Amniotic epithelial cell (primary cell): Measurements from ENCODE around the gene LDB3.

Experiments
- DNase-seq: peaks from one replicate; pipeline ENCODE4 v3.0.0-alpha.2; 2010; ENCODE audit warnings: low read depth

LDB3 gene

DNA sequence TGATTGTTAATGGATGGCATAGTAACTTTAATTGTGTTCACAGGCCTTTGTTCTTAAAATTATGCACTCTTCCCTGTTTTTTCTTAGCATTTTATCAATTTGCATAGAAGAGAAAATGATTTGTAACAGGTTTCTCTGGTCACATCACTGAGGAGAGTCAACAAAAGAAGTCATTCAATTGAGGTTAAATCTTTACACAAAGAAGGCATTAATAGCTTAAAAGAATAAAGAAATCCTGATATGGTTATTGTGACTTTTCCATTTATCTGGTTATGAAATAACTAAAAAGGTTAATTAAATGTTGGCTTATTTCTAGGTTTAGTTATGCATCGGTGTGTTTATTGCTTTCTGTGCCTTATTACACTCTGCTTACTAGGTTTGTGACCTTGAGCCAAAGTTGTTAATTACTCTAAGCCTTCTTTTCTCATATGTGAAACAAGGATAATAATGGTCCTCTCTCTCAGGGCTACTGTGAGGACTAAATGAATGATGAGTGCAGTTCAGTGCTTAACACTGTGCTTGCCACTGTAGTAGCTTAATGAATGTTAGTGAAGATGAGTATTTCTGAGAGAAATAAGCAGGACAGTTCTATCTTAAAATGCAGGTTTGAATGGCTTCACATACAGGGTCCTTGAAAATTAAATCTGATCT is 100.2 kb downstream of the LDB3 start:
- DNase-seq, result no peak

DNA sequence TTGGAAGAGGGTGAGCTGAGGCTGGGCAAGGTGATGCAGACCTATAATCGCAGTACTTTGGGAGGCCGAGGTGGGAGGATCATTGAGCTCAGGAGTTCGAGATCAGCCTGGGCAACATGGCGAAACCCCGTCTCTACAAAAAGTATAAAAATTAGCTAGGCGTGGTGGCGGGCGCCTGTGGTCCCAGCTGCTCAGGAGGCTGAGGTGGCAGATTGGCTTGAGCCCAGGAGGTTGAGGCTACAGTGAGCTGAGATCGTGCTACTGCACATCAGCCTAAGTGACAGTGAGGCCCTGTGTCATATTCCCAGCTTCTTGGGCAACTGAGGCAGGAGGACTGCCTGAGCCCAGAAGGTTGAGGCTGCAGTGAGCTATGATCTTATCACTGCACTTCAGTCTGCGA is 101.7 kb downstream of the LDB3 start:
- DNase-seq, result no peak

DNA sequence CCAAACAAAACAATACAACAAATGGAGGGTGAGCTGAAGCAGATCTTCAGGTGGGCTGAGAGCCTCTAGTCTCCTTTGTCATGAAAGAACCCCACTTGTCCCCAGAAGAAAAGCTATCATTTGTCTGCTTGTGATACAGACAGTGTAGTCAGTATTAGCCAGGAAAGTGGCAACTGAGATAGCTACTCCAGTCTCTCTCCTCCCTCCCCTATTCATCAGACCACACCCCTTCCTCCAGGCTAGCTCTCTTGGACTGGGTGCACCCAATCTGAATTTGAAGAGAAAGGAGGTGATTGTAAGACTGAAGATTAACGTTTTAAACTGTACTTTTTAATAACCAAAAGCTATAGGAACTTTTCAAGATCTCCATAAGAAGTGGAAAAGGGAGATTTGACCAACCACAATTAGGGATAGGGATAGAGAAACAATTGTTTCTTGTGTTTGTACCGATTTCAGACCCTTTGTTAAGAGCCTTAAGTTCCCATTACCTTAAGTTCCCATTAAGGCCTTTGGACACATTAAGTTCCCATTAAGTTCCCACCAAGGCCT is 102.2 kb downstream of the LDB3 start:
- DNase-seq, result no peak

DNA sequence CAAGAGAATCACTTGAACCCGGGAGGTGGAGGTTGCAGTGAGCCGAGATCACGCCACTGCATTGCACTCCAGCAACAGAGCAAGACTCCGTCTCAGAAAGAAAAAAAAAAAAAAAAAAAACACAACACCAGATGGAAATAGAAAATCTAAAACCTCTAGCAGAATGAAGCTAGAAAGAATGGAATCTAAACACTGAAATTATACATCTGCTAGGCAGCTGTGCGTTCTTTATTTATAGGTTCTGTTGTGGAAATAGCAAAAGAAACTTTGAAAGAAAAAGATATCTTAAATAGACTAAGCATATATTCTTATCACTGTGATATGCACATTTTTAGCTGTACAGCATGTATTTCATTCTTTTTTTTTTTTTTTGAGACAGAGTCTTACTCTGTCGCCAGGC is 105.2 kb downstream of the LDB3 start:
- no peak for DNase-seq

- peak; percentile 76 for DNase-seq
These were observed 107.0 kb downstream of the LDB3 start for GRCh38 chr10:86775056-86775869.

- DNase-seq, result no peak
These were observed 107.5 kb downstream of the LDB3 start for GRCh38 chr10:86775870-86776180.

GRCh38 chr10:86779220-86780017 is 111.1 kb downstream of the LDB3 start:
- peak; percentile 50 for DNase-seq

- peak; percentile 82 for DNase-seq
These were observed 114.5 kb downstream of the LDB3 start for GRCh38 chr10:86782701-86783418.

DNA sequence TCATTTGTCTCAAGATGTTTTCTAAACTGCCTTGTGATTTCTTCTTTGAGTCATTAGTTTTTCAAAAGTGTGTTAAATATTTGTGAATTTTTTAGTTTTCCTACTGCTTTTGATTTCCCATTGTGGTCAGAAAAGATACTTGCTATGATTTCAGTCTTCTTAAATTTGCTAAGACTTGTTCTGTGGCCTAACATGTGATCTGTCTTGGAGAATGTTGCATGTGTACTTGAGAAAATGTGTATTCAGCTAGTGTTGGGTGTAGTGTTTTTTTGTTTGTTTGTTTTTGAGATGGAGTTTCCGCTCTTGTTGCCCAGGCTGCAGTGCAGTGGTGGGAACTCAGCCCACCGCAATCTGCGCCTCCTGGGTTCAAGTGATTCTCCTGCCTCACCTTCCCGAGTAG is 116.7 kb downstream of the LDB3 start:
- peak; percentile 36 for DNase-seq
